HG03342 (cell line): ENCODE results near the gene IL13RA2.

ENCODE experiments used
- ATAC-seq: cut with Tn5 transposase; IDR thresholded peaks from one replicate; pipeline ENCODE4 v1.9.1; 2021; ENCODE audit warnings: mild to moderate bottlenecking, moderate library complexity; ENCODE audit not compliant: unreplicated experiment

The IL13RA2 gene

DNA sequence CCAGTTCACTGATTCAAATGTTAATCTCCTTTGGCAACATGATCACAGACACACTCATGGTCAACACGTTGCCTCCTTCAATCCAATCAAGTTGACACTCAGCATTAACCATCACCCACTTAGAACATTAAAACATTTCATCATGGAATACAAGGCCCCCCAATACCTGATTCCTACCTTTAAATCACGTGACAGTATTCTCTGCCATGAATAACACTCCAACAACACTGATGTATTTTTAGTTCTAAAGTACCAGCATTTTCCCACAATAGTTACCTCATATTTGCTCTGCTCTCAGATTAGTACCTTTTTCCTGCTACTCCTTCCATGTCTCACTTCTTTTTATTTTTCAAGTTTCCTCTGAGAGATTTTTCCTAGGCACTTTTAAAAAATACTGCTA lies 19.6 kb downstream of the IL13RA2 start:
- ATAC-seq: no peak

DNA sequence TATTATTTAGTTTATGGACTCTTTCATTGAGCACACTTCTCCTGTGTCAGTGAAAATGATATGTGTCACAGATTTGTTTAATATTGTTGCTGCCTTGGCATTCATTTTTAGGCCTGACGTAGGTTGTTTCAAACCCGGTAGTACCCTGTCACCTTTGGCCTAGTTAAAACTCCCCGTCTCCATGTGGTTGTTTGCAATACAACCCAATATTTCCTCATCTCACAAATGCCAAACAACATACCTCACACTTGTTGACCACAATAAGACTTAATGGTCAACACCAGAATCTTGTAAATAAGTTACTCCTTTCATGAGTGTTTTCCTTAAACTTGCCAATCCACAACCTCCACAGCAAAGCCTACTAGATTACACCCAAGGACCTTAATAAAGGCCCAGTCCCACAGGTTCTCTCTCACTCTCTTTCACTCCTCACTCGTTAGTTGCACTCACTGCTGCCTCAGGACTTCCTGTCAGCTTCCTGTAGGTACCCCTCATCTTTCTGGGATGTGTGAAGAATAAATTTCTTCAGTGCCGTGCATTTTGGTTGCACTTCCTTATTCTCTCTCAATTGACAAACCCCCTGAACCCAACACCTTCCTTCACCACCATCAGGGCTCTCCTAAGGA lies 31.3 kb downstream of the IL13RA2 start:
- no peak for ATAC-seq

DNA sequence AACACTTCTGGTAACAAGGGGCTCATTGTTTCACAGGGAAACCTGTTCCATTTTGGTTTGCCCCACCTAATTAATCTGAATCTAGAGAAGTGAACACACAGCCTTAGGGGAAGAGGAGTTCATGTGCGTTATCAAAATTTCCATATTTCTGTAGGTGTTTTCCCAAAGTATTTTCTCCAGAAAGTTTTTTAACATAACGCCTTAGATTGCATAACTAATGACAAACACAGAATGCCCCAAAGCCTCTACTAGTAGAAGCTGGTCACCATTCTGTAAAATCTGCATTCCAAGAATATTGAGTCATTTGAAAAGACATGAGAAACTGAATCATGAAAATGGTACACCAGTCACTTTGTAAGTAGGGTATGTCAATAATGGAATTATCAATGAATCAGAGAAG lies 41.1 kb downstream of the IL13RA2 start:
- no peak for ATAC-seq

GRCh38 chrX:114973013-114973412 lies 44.4 kb downstream of the IL13RA2 start:
- no peak for ATAC-seq

DNA sequence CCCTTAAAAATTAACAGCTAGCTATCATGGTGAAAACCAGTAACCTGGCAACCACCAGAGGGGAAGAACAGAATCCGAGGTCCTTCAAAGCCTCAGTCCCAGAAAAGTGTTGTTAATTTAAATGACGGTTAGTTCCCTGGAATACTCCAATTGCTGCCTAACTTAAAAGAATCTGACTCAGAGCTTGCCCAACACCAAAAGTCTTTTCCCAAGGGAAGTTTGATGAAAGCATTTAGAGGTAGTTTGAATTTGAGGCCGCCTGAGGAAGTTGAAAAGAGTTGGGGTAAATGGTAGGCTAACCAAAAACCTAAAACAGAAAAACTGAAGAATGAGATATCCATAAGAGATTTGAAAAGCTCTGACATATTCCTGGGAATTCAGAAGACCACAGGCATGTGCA lies 46.6 kb downstream of the IL13RA2 start:
- ATAC-seq: no peak

DNA sequence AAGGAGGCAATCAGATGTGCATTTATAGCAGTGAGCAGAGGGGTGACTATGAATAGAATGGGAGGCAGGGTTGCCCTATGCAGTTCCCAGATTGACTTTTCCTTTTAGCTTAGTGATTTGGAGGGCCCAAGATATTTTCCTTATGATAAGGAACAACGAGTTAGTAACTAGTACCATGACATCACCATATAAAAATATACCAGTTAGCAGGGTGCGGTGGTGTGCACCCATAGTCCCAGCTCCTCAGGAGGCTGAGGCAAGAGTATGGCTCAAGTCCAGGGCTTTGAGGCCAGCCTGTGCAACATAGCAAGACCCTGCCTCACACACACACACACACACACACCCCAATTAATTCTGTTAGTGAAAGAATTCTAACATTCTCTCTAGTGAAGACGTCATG lies 53.0 kb downstream of the IL13RA2 start:
- ATAC-seq: no peak

DNA sequence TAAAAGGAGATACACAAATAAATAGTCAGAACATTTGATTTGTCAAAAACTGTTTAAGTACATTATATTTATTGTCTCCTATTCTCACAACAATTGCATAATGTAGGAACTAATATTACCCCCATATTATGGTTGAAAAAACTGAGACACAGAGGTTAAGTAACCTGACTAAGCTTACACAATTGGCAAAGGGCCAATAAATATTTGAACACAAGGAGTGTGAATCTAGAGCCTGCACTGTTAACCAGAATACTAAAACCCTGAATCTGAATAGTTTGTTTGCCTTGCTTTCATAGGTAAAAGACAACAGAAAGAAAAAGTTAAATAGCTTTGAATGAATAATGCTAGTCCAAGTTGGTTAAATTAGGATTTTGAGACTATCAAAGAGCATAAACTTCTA lies 55.2 kb downstream of the IL13RA2 start:
- no peak for ATAC-seq

- no peak for ATAC-seq
Observed at GRCh38 chrX:114959729-114960128, 57.7 kb downstream of the IL13RA2 start.
